ENCODE data around the gene ABCC8. TPM values are rescaled to one million over a fixed set of nuclear protein-coding genes. Genes with fewer than 3 reads are reported as not detected.

ABCC8 gene
- total and polyA plus RNA-seq, 9 of the 15 experiments (the other 6 are each of a cell fraction or from before 2014, with no cell fraction given) = not detected

DNA sequence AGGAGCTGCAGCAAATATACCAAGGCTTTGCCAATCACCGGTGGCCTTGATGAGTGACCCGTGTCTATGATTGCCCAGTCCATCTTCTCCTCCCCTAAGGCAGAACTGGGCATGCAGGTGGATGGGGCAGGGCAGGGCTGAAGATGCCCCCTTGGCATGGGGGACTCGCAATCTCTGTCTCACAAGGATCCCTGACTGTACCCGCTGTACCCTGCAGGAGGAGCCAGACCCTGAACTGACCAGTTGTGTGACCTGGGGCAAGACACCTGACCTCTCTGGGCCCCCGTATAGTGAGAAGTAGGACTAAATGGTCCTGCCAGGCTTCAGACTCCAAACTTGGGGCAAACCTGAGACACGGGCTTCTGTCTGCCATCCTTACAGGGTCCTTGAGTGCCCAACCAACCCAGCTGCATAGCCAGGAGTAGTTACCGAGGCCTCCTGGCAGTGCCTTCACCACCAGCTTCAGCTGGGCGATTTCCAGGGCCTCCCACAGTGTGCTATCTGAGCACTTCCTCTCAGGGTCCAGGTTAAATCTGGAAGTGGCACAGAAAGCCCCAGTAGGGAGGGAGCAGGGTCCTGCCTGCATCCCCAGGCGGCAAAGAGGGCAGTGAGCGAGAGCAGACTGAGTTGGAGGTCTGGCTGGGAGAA is 81.8 kb downstream of the ABCC8 start:
- Histone ChIP-seq H3K9ac (ENCODE audit: insufficient read depth in 1 of 2, low read depth in 2 of 2, low read length in 2 of 2) (no peak overlapping the region), H3K9me3 (replicated peaks; ENCODE audit: control insufficient read depth, insufficient read depth, low read depth, low read length) (no peaks in the 10 kb centered on the region), H3K4me2 (ENCODE audit: insufficient read depth, low read length) (no peak overlapping the region), H4K20me1 (replicated peaks; ENCODE audit: control insufficient read depth, insufficient read depth, low read length) (peaks cover 3% of the 10 kb centered on the region; the same call in 1 of the 2 replicates), H3K4me1 (replicated peaks in 1 of 2; ENCODE audit: control insufficient read depth in 2 of 2, insufficient read depth in 2 of 2, low read length in 2 of 2) (peaks cover 0 to 5% of the 10 kb centered on the region in 2 experiments; a peak in 1 of 5 replicates), H3K36me3 (ENCODE audit: control insufficient read depth, insufficient read depth, low read length) (no peaks in the 10 kb centered on the region), H3K9me1 (ENCODE audit: control insufficient read depth, insufficient read depth, low read length) (no peaks in the 10 kb centered on the region), H3K79me2 (ENCODE audit: control insufficient read depth, insufficient read depth, low read length) (no peaks in the 10 kb centered on the region), H2AFZ (ENCODE audit: low read depth, low read length) (no peak overlapping the region), H3K27ac (ENCODE audit: extremely low read depth, low read depth, low read length) (no peak overlapping the region), H3K27me3 (ENCODE audit: control insufficient read depth in 2 of 2, insufficient read depth in 2 of 2, low read length in 2 of 2) (peaks cover 14 to 70% of the 10 kb centered on the region in 2 experiments), H3K4me3 (no peak overlapping the region)
- no TSS peak for BruUV-seq (replicated peaks)
- FAIRE-seq (no peak), DNase-seq (ENCODE audit: extremely low read depth in 1 of 4, low spot score in 3 of 4) (no peak), ATAC-seq (no peak)
- ChIA-PET CTCF (ENCODE audit: low intra/inter-chr PET ratio) (no interaction called here), POLR2A (no interaction called here)
- WGBS (ENCODE audit: insufficient coverage, low coverage, missing lambda C conversion rate) = under 1% methylated on average over 10 of the region's 10 CpGs
- intact Hi-C loops (cut with micrococcal nuclease) = no loop called here
- 0 out of 2 replicates have a peak, but pooled peaks have one; percentile 16 for TF ChIP-seq SPI1 (IDR thresholded peaks at IDR 0.05; ENCODE audit: borderline replicate concordance, low read depth, low read length)
- no peak for TF ChIP-seq EZH2 (IDR thresholded peaks at IDR 0.05; ENCODE audit: borderline replicate concordance, low read depth, low read length)
- in situ Hi-C loops (cut with MboI) = loop anchor here (10.0 kb wide), 1 partner anchor 130 kb away; no protein-coding TSS in a partner anchor

DNA sequence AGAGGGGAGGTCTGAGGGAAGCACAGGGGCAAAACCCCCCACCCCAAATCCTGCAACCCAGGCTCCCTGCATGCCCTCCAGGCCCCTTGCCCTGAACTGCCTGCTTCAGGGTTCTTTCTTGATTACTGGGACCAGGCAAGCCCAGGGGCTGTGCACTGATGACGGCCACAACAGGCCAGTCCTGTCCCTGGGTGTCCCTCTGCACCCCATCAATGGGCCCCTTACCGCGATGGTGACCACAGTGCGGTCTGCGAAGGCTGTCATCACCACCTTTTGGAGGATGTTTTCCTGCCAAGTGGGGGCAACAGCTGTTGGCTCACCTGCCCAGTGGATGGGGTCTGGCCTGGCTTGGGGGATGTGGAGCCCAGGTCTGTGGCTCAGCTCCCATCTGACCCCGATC is 83.2 kb downstream of the ABCC8 start:
- Histone ChIP-seq H3K27me3 (ENCODE audit: control insufficient read depth in 2 of 2, insufficient read depth in 2 of 2, low read length in 2 of 2) (peaks cover 14 to 57% of the 10 kb centered on the region in 2 experiments), H3K4me3 (no peak overlapping the region), H4K20me1 (replicated peaks; ENCODE audit: control insufficient read depth, insufficient read depth, low read length) (peaks cover 3% of the 10 kb centered on the region; the same call in 1 of the 2 replicates), H3K9me1 (ENCODE audit: control insufficient read depth, insufficient read depth, low read length) (no peaks in the 10 kb centered on the region), H3K9me3 (replicated peaks; ENCODE audit: control insufficient read depth, insufficient read depth, low read depth, low read length) (no peaks in the 10 kb centered on the region), H3K4me2 (ENCODE audit: insufficient read depth, low read length) (no peak overlapping the region), H3K79me2 (ENCODE audit: control insufficient read depth, insufficient read depth, low read length) (no peaks in the 10 kb centered on the region), H3K9ac (ENCODE audit: insufficient read depth in 1 of 2, low read depth in 2 of 2, low read length in 2 of 2) (no peak overlapping the region), H3K27ac (ENCODE audit: extremely low read depth, low read depth, low read length) (no peak overlapping the region), H2AFZ (ENCODE audit: low read depth, low read length) (no peak overlapping the region), H3K36me3 (ENCODE audit: control insufficient read depth, insufficient read depth, low read length) (no peaks in the 10 kb centered on the region), H3K4me1 (replicated peaks in 1 of 2; ENCODE audit: control insufficient read depth in 2 of 2, insufficient read depth in 2 of 2, low read length in 2 of 2) (peaks cover 0 to 16% of the 10 kb centered on the region in 2 experiments; a peak in 2 of 5 replicates)
- no TSS peak for BruUV-seq (replicated peaks)
- in situ Hi-C loops (cut with MboI) = loop anchor here (10.0 kb wide), 1 partner anchor 131 kb away; no protein-coding TSS in a partner anchor
- CTCF ChIA-PET (ENCODE audit: low intra/inter-chr PET ratio) = interaction anchor here (0.6 kb wide), 1 partner anchor 111 kb away, joined by 3 read pairs; no protein-coding TSS in a partner anchor
- POLR2A ChIA-PET = interaction anchor here (1.2 kb wide), 2 partner anchors 9 to 12 kb away, joined by 3 to 4 read pairs; no protein-coding TSS in a partner anchor
- FAIRE-seq (no peak), DNase-seq (ENCODE audit: extremely low read depth in 1 of 4, low spot score in 3 of 4) (no peak), ATAC-seq (no peak)
- intact Hi-C loops (cut with micrococcal nuclease) = no loop called here
- WGBS (ENCODE audit: insufficient coverage, low coverage, missing lambda C conversion rate) = 15% methylated on average over 6 of the region's 6 CpGs
- TF ChIP-seq RBBP5 (IDR thresholded peaks at IDR 0.05; ENCODE audit: borderline replicate concordance, insufficient read depth, low read length, poor library complexity, severe bottlenecking) (no peak), ZFP36 (IDR thresholded peaks at IDR 0.05; ENCODE audit: low read depth, low read length, partially characterized antibody) (no peak), CHD4 (IDR thresholded peaks at IDR 0.05; ENCODE audit: insufficient read depth, insufficient replicate concordance, low read depth, low read length, poor library complexity, severe bottlenecking) (no peak), HDAC6 (IDR thresholded peaks at IDR 0.05; ENCODE audit: low read depth, low read length) (no peak), NUFIP1 (IDR thresholded peaks at IDR 0.05; ENCODE audit: partially characterized antibody) (no peak), ZNF384 (IDR thresholded peaks at IDR 0.05; ENCODE audit: low read depth, low read length) (no peak), STAT5B (CRISPR knock-in tag; IDR thresholded peaks at IDR 0.05) (no peak)
- TF ChIP-seq, protein P1, sequence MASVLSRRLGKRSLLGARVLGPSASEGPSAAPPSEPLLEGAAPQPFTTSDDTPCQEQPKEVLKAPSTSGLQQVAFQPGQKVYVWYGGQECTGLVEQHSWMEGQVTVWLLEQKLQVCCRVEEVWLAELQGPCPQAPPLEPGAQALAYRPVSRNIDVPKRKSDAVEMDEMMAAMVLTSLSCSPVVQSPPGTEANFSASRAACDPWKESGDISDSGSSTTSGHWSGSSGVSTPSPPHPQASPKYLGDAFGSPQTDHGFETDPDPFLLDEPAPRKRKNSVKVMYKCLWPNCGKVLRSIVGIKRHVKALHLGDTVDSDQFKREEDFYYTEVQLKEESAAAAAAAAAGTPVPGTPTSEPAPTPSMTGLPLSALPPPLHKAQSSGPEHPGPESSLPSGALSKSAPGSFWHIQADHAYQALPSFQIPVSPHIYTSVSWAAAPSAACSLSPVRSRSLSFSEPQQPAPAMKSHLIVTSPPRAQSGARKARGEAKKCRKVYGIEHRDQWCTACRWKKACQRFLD (CRISPR knock-in tag; IDR thresholded peaks at IDR 0.05) = no peak
- TF ChIP-seq, protein P2, sequence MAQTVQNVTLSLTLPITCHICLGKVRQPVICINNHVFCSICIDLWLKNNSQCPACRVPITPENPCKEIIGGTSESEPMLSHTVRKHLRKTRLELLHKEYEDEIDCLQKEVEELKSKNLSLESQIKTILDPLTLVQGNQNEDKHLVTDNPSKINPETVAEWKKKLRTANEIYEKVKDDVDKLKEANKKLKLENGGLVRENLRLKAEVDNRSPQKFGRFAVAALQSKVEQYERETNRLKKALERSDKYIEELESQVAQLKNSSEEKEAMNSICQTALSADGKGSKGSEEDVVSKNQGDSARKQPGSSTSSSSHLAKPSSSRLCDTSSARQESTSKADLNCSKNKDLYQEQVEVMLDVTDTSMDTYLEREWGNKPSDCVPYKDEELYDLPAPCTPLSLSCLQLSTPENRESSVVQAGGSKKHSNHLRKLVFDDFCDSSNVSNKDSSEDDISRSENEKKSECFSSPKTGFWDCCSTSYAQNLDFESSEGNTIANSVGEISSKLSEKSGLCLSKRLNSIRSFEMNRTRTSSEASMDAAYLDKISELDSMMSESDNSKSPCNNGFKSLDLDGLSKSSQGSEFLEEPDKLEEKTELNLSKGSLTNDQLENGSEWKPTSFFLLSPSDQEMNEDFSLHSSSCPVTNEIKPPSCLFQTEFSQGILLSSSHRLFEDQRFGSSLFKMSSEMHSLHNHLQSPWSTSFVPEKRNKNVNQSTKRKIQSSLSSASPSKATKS (CRISPR knock-in tag; IDR thresholded peaks at IDR 0.05) = no peak
